ENCODE data around the gene CLOCK.

Gene CLOCK

DNA sequence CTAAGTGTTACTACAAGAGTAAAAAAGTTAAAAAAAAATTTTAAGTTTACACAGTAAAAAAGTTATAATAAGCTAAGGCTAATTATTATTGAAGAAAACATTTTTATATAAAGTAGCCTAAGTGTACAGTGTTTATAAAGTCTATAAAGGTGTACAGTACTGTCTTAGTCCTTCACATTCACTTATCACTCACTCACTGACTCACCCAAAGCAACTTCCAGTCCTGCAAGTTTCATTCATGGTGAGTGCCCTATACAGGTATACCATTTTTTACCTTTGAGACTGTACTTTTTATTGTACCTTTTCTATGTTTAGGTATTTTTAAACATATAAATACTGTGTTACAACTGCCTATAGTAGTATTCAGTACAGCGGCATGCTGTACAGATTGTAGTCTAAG lies 76.7 kb downstream of the CLOCK start:
- no peak for DNase-seq

DNA sequence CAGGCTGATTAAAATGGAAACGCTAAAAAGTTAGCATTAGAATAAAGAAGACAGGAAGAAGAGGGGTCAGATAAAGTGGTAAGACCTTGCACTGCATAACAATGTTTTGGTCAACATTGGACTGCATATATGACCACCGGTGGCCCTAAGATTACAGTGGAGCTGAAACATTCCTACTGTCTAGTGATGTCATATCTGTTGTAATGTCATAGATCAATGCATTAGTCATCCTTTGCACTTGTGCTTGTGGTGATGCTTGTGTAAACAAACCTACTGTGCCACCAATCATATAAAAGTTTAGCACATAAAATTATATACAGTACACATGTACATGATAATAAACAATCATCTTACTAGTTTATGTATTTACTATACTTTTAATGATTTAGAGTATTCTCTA lies 78.0 kb downstream of the CLOCK start:
- no peak for DNase-seq

DNA sequence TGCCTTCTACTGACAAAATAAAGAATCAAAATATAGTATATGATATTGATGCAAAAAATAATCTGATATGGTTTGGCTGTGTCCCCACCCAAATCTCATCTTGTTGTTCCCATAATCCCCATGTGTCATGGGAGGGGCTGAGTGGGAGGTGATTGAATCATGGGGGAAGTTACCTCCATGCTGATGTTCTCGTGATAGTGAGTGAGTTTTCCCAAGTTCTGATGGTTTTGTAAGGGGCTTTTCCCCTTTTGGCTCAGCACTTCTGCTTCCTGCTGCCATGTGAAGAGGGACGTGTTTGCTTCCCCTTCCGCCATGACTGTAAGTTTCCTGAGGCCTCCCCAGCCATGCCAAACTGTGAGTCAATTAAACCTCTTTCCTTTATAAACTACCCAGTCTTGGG lies 80.7 kb downstream of the CLOCK start:
- DNase-seq = no peak

DNA sequence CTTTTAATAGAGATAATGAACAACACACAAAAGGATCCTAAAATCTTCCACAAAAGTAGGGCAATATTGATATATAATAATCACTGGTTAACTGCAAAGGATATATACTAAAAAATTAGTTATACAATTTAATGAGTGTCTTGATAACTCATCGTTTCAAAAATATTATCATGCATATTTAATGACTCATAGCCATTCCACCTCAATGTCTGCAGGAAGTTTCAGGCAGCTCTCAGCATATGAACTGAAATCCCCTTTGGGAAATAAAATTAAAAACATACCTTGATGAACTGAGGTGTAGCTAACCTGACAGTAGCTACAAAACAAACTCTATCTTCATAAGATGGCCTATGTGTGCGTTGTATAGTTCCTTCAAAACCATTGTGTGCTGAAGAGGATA lies 88.1 kb downstream of the CLOCK start:
- no peak for DNase-seq

DNA sequence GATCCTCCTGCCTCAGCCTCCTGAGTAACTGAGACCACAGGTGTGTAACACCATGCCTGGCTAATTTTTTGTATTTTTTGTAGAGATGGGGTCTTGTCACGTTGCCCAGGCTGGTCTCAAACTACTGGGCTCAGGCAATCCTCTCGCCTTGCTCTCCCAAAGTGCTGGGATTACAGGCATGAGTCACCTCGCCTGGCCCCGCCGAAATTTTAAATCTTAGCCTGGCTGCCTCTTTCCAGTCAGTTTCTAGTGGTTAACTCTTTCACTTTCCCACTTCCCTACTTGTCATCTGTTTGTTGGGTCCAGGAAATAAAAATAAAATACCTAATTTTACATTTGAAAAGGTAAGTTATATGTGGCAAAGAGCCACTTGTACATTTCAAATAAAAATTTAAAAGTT lies 88.5 kb downstream of the CLOCK start:
- DNase-seq = no peak

DNA sequence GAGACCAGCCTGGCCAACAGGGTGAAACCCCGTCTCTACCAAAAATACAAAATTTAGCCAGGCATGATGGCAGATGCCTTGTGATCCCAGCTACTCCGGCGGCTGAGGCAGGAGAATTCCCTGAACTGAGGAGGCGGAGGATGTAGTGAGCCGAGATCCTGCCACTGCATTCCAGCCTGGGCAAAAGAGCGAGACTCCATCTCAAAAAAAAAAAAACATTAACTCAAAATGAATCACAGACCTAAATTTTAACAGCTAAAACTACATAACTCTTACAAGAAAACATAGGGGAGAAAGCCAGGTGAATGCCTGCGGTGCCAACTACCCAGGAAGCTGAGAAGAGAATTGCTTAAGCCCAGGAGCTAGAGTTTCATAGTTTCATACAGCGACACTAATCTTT lies 96.1 kb downstream of the CLOCK start:
- DNase-seq = no peak

DNA sequence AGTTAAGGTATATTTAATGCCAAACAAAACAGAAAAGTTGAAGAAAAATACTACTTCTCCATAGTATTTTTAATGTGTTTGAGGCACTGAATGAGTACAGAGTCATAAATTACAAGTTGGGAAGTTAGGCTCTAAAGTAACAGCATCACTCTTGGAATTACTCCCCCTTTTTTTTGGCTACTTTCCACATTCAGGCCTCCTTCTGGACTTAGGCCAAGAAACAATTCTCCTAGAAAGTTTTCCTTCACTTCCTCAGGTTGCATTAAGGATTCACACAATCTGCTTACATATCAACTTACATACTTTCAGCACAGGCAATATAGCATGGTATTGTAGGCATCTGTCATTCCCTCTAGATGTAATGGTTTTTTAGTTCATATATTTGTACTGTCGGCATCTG lies 98.9 kb downstream of the CLOCK start:
- DNase-seq = no peak

DNA sequence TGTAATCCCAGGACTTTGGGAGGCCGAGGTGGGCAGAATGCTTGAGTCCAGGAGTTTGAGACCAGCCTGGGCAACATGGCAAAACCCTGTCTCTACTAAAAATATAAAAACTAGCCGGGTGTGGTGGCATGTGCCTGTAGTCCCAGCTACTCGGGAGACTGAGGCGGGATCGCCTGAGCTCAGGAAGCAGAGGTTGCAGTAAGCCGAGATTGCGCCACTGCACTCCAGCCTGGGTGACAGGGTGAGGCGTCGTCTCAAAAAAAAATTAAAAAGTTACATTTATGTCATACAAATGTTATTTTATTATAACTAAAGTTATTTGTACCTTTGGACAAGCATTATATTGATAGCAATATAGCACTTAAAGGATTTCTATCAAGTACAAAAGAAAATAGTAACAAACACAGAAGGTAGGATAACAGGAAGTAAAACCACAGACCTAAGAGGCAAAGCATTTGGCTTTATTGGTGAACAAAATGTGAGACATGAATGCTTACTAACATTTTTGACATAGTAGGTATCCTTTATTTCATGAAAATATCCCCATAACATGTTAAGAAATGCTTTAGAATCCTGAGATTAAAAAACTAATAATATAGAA lies 99.5 kb downstream of the CLOCK start:
- DNase-seq = no peak

DNA sequence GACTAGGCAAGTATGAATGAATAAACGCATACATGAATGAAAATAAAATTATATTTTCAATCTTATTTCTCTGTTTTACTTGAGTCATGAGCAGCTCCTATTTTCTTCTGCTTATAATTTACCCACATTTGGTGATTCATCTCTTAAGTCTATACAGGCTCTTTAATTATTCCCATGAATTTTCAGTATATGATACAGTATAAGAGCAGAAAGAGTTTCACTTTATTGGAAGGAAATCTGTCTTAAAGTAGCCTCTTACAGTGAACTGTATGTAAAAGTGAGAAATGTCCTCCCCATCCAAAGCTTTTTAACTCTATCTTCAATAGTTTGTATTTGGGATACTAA lies 100.2 kb downstream of the CLOCK start:
- no peak for DNase-seq

DNA sequence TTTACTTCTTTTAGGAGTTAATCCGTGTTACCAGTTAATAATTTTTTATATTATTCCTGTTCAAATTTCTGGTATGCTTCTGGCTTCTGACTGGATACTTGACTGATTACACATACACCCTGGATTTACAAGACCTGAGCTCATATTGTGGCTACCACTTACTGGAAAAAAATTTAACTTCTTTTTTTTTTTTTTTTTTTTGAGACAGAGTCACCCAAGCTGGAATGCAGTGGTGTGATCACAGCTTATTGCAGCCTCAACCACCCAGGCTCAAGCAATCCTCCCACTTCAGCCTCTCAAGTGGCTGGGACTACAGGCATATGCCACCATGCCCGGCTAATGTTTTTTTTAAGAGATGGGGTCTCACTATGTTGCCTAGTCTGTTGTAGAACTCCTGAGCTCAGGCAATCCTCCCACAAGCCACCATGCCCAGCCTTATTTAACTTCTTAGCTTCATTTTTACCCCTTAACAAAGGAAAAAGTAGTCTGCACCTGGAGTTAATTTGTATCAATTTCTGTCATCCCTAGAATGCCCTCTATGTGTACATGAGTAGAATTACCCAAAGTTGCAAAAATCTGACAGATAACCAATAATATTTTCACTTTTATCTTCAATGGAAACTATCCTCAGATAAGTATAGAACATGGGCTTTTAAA lies 100.7 kb downstream of the CLOCK start:
- no peak for DNase-seq

DNA sequence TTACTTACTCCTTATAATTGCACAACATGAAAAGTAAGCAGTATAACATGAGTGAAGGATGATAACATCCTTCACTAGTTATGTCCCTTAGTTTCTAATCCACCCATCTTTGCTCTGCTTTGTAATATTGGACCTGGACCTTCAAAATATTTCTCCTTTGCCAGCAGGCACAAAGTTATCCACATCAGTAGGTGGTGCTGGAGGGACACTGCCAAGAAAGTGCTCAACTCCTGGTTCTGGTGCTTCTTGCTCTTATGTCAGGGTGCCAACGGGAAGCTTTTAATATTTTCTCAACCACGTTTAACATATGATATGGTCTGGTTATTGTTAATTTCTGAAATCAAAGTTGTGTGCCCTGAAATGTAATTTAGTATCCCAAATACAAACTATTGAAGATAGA lies 101.9 kb downstream of the CLOCK start:
- DNase-seq = no peak

DNA sequence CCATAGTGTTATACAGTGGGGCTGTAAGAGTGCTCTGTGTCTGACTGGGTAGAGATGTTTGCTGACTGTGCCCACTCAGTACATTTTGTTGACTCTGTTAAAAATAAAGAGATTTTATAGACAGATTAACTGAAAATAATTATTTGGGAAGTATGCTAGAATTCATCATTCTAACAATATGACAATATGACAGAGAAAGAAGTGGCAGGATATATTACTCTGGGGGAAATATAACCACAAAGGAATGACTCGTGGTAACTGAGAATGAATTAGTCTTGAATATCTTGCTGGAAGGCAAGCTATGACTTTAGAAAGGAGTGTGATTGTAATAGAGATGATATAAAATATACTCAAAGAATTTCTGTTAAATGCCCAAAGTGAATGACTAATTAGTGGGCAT lies 104.2 kb downstream of the CLOCK start:
- DNase-seq = no peak

DNA sequence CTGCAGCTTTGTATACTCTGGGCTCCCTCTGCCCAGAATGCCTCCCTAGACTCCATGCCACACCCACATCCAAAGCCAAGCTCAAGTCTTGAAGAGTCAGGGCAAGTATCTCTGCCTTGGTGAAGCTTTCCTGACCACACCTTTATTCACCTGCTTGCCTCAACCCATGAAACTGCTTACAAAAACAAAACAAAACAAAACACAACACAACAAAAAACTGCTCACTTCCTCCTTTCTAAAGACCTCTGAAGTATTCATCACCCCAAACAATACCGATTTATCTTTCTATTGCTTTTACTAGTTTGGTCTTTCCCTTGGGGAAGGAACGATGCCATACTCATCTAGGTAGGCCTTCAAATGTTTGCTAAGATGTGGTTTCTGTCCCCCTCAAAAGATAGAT lies 105.9 kb downstream of the CLOCK start:
- DNase-seq = no peak

DNA sequence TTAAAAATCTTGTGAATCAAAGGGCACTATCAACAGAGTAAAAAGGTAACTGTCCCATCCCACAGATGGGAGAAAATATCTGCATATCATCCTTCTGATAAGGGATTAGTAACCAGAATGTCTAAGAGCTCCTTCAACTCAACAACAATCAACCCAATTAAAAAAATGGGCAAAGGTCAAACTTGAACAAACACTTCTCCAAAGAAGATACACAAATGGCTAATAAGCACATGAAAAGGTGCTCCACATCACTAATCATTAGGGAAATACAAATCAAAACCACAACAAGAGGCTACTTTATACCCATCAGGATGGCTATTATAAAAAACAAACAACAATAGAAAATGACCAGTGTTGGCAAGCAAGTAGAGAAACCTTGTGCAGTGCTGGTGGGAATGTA lies 107.7 kb downstream of the CLOCK start:
- DNase-seq = no peak

DNA sequence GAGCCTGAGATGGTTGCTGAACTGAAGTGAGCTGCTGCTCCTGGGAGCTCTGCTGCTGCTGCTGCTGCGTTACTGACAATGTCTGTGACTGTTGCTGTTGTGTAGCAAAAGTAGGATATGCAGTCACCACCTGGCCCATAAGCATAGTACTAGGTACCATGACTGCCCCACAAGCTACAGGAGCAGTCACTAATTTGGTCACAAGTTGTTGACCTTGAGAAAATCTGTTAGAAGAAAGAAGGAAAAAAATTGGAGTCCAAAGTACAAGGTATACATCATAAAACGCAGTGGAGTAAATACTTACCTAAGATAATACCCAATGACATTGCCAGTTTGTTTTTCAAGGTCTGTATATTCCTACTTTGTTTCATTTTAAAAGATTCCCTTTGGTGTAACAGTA lies 108.4 kb downstream of the CLOCK start:
- no peak for DNase-seq

DNA sequence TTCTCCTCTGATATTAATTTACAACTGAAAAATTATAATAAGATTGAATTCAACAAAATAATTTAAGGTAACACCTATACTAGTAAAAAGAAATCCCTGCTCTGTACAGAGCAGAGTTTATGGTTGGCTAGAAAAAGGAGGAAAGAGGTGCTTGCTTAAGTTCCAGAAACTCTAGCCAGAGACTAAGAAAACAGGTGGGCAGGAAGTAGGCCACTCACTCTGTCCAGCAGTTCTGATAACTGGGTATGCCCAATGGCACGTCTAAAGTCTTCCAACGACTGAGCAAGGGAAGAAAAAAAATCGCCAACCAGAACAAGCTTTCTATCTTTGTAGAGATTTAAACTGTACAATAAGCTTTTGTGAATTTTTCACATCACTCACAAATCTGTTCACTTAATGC lies 108.9 kb downstream of the CLOCK start:
- DNase-seq = no peak

DNA sequence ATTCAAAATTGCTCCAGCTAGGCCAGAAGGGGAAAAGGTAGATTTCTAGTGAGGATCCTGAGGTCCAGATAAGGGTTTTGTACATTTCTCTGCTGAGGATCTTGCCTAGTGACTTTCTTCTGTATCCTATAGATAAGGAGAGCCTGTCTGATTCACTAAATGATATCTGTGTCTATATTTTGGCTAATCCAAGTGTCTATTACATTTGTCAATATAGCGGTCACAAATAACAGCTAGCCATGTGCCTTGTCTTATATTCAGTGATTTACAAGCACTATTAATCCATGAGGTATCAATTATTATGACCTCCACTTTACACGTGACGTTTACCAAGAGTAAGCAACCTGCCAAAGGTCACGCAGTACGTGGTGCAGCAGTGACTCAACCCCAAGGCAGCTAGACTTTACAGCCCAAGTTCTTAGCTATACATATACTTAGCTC lies 109.3 kb downstream of the CLOCK start:
- no peak for DNase-seq

DNA sequence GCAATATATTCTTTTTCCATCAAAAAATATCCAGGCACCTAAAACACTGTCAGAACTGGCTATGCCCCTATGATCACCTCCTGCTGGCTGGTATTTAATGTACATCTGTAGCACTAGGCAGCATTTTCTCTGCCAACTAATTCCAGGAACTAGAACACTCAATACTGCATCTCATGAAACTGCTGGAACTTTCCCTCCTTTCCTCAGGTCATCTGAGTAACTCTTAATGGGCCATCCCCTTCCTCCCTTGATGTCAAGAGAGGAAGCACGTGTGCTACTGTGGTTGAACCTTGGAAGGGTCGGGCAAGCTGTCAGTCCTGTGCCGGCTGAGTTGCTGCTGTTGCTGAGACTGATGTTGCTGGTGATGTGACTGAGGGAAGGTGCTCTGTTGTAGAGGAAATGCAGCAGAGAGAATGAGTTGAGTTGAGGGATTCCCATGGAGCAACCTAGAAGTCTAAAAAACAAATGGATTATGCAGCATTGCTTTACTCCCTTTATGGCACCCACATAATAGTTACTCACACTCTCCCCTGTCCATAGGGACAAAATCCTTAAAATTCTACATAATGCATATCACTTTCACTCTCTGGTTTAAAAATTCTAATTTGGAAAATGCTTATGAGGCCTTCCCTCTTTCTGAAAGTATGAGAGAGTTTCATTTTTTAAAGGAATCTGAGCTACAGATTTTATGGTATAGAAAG lies 111.4 kb downstream of the CLOCK start:
- DNase-seq = no peak

DNA sequence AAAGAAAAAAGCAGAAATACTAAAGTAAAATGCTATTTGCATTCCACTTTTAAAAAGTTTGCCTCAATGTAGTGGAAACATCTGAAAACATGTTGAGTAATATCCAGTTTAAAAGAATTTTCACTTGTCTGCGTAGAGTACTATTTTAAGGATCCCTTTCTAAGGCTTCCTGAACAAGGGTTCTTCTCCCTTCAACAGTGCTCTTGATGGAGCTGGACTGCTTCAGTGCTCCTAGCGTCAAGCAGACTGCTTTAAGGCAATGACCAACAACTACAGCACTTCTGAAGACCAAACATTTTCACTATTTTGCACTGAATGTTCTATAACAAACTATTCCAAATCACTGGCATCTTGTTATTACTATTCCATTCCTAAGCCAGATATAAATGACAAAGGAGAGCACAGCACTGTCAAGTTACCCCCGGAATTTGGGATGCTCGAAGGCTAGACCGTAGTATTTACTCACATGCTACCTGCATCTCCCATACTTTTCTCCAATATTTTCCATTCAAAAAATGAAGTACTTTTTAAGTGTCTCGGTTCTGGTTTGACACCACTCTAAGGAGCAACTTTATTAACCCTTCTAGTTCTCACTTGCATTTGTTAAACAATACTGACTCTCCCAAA lies 114.9 kb downstream of the CLOCK start:
- no peak for DNase-seq

DNA sequence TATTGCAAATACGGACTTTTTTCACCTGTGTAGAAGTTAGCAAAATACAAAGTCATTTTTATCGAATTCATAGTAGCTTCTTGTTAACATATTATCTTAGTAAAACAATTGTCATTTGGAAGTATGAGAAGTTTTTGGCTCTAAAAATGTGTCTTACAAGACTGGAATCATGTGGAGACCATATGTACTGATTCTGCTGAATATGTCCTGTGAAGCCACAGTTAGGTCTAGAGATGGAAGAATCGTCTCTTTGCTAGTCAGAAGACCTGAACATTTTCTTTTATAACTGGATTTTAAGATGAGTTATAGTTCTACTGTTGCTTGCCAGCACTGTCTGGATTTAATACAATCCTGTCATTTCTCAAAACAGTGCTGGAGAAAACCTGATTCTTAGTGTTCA lies 121.9 kb downstream of the CLOCK start:
- no peak for DNase-seq

DNA sequence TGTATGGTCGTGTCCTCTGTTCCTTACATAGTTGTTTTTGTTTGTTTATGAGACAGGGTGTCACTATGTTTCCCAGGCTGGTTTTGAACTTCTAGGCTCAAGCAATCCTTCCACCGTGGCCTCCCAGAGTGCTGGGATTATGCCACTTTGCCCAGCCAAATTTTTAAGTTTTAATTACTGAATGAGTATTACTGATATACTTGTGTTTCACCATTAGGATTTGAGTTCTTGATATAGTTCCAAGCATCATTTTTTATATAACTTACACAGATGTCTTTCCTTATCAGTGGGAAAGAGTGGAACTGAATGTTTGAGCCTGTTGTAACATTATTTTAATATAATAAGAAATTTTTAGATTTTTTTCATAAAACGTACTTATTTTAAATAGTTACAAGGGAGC lies 130.5 kb downstream of the CLOCK start:
- DNase-seq = no peak

DNA sequence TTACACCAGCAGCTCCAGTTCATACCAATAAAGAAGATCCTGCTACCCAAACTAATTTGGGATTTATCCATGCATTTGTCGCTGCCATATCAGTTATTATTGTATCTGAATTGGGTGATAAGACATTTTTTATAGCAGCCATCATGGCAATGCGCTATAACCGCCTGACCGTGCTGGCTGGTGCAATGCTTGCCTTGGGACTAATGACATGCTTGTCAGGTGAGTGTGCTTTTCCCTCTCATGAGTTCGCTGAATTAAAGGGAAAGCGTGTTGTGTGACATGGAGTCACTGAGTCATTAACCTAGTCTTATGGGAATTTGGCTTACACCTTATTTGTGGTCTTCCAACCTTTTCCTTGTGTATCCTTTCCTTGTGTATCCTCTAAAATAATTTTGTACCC lies 135.1 kb downstream of the CLOCK start:
- no peak for DNase-seq

DNA sequence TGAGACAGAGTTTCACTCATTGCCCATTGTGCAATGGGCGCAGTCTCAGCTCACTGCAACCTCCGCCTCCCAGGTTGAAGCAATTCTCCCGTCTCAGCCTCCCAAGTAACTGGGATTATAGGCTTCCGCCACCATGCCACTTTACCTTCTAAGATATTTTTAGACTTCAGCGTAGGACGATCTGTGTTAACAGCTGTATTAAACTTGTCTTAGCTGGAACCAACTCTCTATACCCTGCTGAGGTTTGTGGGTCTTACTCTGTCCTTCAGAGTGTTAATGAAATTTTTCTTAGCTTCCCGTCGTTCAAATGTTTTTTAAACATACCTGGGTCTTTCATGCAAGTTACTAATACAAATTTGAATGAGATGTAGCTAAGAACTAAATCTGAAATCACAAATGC lies 136.3 kb downstream of the CLOCK start:
- DNase-seq = no peak

DNA sequence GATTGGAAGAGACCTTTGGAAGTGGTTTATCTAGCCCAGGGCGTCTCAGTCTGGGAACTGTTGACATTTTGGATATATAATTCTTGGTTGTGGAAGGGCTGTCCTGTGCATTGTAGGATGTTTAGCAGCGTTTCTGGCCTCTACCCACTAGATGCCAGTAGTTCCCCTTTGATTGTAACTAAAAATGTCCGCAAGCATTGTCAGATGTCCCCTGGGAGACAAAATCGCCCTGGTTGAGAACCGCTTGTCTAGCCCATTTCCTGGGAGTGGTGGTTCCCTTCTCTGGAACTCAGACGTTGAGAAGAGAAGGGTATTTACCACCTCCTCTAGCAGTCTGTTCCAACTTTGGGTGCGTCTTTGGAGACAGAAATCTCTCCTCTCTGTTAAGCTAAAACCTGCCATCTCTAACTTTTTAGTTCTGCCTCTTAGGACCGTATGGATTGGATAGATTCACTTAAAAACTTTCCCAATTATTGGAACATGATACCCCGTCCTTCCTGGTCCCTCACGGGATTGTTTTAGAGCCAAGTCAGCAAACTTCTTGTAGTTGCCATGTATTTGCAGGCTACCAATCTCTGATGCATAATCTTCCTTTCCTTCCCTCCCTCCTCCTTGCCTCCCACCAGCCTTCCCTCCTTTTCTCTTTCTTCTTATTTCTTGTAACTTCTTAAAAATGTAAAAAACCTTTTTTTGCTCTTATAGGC lies 137.1 kb downstream of the CLOCK start:
- no peak for DNase-seq
